ENCODE data around the gene COG6. TPM values are rescaled to one million over a fixed set of nuclear protein-coding genes. Genes with fewer than 3 reads are reported as not detected.

The COG6 gene
- total and polyA plus RNA-seq, 2 of the 8 experiments (the other 6 are each of a cell fraction or from before 2014, with no cell fraction given), result 8.8 to 22.3 TPM

DNA sequence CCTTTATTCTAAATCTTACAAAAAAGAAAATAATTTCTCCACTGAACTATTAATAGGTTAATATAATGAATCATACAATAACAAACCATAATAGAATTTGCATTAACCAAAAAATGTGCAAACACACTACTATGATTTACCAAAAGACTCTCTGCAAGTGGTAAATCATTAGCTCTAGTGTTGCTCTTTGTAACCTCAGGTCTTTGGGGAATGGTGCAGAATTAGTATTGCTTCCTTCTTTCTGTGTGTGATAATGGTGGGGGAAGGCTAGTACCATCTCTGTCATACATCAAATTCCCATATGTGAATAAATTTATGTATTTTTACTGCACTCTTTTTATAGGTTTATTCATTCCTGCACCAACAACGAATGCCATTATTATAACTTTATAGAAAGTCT is 105.1 kb downstream of the COG6 start:
- Histone ChIP-seq H3K79me2 (ENCODE audit: control insufficient read depth in 1 of 2, insufficient read depth in 2 of 2, low read length in 2 of 2) (no peaks in the 10 kb centered on the region), H3K4me2 (ENCODE audit: insufficient read depth in 1 of 2, low read depth in 2 of 2, low read length in 2 of 2) (no peak overlapping the region), H3K23ac (ENCODE audit: insufficient read length) (no peak overlapping the region), H3K9me3 (ENCODE audit: insufficient read depth in 2 of 2, low read depth in 1 of 2, low read length in 1 of 2) (no peaks in the 10 kb centered on the region), H3K4me3 (ENCODE audit: extremely low read depth in 1 of 4, insufficient read depth in 2 of 4, low read depth in 3 of 4, low read length in 4 of 4) (no peak overlapping the region), H3K36me3 (ENCODE audit: control insufficient read depth in 2 of 4, insufficient read depth in 4 of 4, low read length in 3 of 4) (no peaks in the 10 kb centered on the region), H3K14ac (ENCODE audit: insufficient read length) (no peak overlapping the region), H4K8ac (ENCODE audit: extremely low read depth, insufficient read depth, low read length) (no peak overlapping the region), H4K5ac (ENCODE audit: insufficient read length, low read depth, low read length) (no peak overlapping the region), H2BK20ac (ENCODE audit: low read length) (no peak overlapping the region), H3K18ac (ENCODE audit: extremely low read depth, low read length) (no peak overlapping the region), H2BK12ac (ENCODE audit: low read depth, low read length) (no peak overlapping the region), H2AFZ (ENCODE audit: low read length) (no peak overlapping the region), H3K4me1 (replicated peaks in 1 of 4; ENCODE audit: control insufficient read depth in 3 of 4, insufficient read depth in 4 of 4, low read length in 3 of 4) (no peaks in the 10 kb centered on the region), H3K4ac (replicated peaks; ENCODE audit: insufficient read length, low read depth, low read length) (no peak overlapping the region), H3K56ac (replicated peaks; ENCODE audit: insufficient read length, low read depth, low read length) (no peak overlapping the region), H3K23me2 (ENCODE audit: low read depth, low read length) (no peaks in the 10 kb centered on the region), H2BK15ac (ENCODE audit: low read length) (no peak overlapping the region), H3K27me3 (replicated peaks in 1 of 4; ENCODE audit: control insufficient read depth in 3 of 4, extremely low read depth in 1 of 4, insufficient read depth in 3 of 4, low read length in 3 of 4) (no peaks in the 10 kb centered on the region), H2AK5ac (ENCODE audit: low read depth, low read length) (no peak overlapping the region), H2BK120ac (replicated peaks; ENCODE audit: low read depth, low read length) (no peak overlapping the region), H3K9ac (replicated peaks in 1 of 4; ENCODE audit: extremely low read depth in 1 of 4, low read depth in 3 of 4, low read length in 3 of 4) (no peak overlapping the region), H4K20me1 (replicated peaks in 1 of 2; ENCODE audit: control insufficient read depth in 1 of 2, insufficient read depth in 2 of 2, low read length in 2 of 2) (no peaks in the 10 kb centered on the region), H2BK5ac (ENCODE audit: low read depth, low read length) (no peak overlapping the region), H4K91ac (replicated peaks; ENCODE audit: insufficient read length, low read length) (no peak overlapping the region), H3K79me1 (ENCODE audit: low read depth, low read length) (no peaks in the 10 kb centered on the region), H3K27ac (ENCODE audit: low read depth, low read length) (no peak overlapping the region)
- 86% methylated on average over 1 of the region's 1 CpG; no CpG with 5 or more reads in 1 of the 2 experiments for whole genome bisulfite sequencing, 2 experiments (ENCODE audit: extremely low coverage in 1 of 2, insufficient coverage in 1 of 2, insufficient read length in 1 of 2, insufficient replicate concordance in 2 of 2, low coverage in 1 of 2, low lambda C conversion rate in 2 of 2, missing lambda C conversion rate in 1 of 2)
- DNase-seq (ENCODE audit: low read depth in 1 of 2, low spot score in 2 of 2) (no peak), FAIRE-seq (no peak)
- ChIA-PET POLR2A (ENCODE audit: partially characterized antibody) (no interaction called here), CTCF (ENCODE audit: partially characterized antibody) (no interaction called here)
- TF ChIP-seq TCF12 (IDR thresholded peaks at IDR 0.05; ENCODE audit: low read depth, low read length) (no peak), SP1 (IDR thresholded peaks at IDR 0.05; ENCODE audit: low read depth, low read length) (no peak), JUND (IDR thresholded peaks at IDR 0.05; ENCODE audit: low read length) (no peak), POLR2A (IDR thresholded peaks at IDR 0.05; ENCODE audit: control extremely low read depth in 1 of 2, low read depth in 2 of 2, low read length in 2 of 2) (no peak), NANOG (IDR thresholded peaks at IDR 0.05; ENCODE audit: insufficient read depth, low read depth, low read length, poor library complexity, severe bottlenecking) (no peak), HDAC6 (IDR thresholded peaks at IDR 0.05; ENCODE audit: low read depth, low read length) (no peak), CTBP2 (IDR thresholded peaks at IDR 0.05; ENCODE audit: borderline replicate concordance, insufficient read depth, insufficient read length, low read length) (no peak), PHF8 (conservative IDR thresholded peaks at IDR 0.05; ENCODE audit: low read depth, low read length) (no peak), SP2 (IDR thresholded peaks at IDR 0.05; ENCODE audit: low read length) (no peak), KDM4A (IDR thresholded peaks at IDR 0.05; ENCODE audit: low read depth, low read length, severe bottlenecking) (no peak), MAFK (IDR thresholded peaks at IDR 0.05; ENCODE audit: low read depth, low read length) (no peak), FOSL1 (IDR thresholded peaks at IDR 0.05; ENCODE audit: insufficient read depth, low read depth, low read length) (no peak), JUN (IDR thresholded peaks at IDR 0.05; ENCODE audit: low read depth, low read length) (no peak)
- TF ChIP-seq, protein P1, sequence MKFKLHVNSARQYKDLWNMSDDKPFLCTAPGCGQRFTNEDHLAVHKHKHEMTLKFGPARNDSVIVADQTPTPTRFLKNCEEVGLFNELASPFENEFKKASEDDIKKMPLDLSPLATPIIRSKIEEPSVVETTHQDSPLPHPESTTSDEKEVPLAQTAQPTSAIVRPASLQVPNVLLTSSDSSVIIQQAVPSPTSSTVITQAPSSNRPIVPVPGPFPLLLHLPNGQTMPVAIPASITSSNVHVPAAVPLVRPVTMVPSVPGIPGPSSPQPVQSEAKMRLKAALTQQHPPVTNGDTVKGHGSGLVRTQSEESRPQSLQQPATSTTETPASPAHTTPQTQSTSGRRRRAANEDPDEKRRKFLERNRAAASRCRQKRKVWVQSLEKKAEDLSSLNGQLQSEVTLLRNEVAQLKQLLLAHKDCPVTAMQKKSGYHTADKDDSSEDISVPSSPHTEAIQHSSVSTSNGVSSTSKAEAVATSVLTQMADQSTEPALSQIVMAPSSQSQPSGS (IDR thresholded peaks at IDR 0.05; ENCODE audit: low read length), result no peak
